NB4 (cell line): Measurements from ENCODE around the gene OSBPL8.
"Not testable (repeated sequence)": the region's sequence is repeated elsewhere in the genome, so short reads cannot be mapped to it uniquely, and the experiment has no call there.

Source experiments
- DNase-seq: peaks from one replicate; pipeline ENCODE4 v3.0.0; 2010; ENCODE audit warnings: low read depth
- H3K4me3 ChIP-seq: one replicate; pipeline ENCODE4 v1.5.1; 2011; ENCODE audit warnings: mild to moderate bottlenecking, low read depth, low read length, moderate library complexity
- MYC ChIP-seq: IDR thresholded peaks from 2 replicates; pipeline ENCODE4 v1.6.1; 2011; ENCODE audit warnings: low read depth, low read length
- POLR2A ChIP-seq: IDR thresholded peaks from 2 replicates; pipeline ENCODE4 v1.6.1; 2011; ENCODE audit warnings: mild to moderate bottlenecking; ENCODE audit not compliant: insufficient read length; ENCODE audit errors: extremely low read depth
- TF ChIP-seq, protein P1 (sequence below): IDR thresholded peaks from 2 replicates; pipeline ENCODE4 v1.6.1; 2011; ENCODE audit warnings: low read depth, low read length
- TF ChIP-seq, protein P2 (sequence below): IDR thresholded peaks from one replicate; pipeline ENCODE4 v1.5.1; 2012; ENCODE audit warnings: low read depth, low read length

The OSBPL8 gene

GRCh38 chr12:76391461-76391860 is 168.1 kb downstream of the OSBPL8 start:
- TF ChIP-seq POLR2A (no peak), MYC (no peak)
- TF ChIP-seq, protein P1, sequence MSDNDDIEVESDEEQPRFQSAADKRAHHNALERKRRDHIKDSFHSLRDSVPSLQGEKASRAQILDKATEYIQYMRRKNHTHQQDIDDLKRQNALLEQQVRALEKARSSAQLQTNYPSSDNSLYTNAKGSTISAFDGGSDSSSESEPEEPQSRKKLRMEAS: no peak
- TF ChIP-seq, protein P2, sequence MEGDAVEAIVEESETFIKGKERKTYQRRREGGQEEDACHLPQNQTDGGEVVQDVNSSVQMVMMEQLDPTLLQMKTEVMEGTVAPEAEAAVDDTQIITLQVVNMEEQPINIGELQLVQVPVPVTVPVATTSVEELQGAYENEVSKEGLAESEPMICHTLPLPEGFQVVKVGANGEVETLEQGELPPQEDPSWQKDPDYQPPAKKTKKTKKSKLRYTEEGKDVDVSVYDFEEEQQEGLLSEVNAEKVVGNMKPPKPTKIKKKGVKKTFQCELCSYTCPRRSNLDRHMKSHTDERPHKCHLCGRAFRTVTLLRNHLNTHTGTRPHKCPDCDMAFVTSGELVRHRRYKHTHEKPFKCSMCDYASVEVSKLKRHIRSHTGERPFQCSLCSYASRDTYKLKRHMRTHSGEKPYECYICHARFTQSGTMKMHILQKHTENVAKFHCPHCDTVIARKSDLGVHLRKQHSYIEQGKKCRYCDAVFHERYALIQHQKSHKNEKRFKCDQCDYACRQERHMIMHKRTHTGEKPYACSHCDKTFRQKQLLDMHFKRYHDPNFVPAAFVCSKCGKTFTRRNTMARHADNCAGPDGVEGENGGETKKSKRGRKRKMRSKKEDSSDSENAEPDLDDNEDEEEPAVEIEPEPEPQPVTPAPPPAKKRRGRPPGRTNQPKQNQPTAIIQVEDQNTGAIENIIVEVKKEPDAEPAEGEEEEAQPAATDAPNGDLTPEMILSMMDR: no peak
- no peak for DNase-seq
- H3K4me3 ChIP-seq: no peak overlapping the region

DNA sequence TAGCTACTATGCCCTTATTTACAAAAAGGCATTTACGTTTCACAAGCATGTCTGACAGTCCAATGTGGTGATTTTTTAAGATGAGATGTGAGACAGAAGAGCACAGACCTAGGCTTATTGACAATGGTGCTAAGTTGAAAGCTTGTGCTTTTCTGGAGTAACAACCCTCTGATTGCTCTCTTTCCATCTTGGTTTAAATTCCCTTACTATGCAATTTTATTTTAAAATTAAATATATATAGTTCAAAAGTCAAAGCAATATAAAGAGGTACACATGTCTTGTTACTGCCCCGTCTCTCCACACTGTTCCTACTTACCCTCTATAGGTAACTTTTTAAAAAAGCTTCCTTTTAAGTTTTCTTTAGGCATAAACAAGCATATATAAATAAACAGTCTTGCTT is 172.0 kb downstream of the OSBPL8 start:
- H3K4me3 ChIP-seq: no peak overlapping the region
- TF ChIP-seq MYC (no peak), POLR2A (no peak)
- TF ChIP-seq, protein P2: no peak
- DNase-seq: no peak

GRCh38 chr12:76384560-76384959 is 175.0 kb downstream of the OSBPL8 start:
- no peak overlapping the region for H3K4me3 ChIP-seq
- no peak for TF ChIP-seq MYC
- TF ChIP-seq, protein P2: no peak
- TF ChIP-seq, protein P1: no peak
- no peak for TF ChIP-seq POLR2A
- DNase-seq: no peak

DNA sequence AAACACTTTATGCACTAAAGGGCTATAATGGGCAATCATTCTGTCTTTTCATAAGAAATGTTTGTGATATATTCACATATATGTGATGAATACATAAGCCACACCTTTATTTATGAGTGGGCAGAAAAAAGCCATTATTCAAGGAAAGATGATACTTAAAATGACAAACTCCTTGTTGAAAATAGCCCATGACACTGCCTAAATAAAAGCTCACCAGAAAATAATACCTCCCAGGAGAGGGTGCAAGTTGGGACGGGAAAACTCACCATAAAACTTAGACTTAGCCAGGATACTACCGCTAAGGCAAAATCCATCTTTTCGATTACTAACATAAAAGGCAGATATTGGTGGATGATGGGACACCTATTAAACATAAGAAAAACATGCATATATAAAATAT is 175.6 kb downstream of the OSBPL8 start:
- TF ChIP-seq POLR2A (no peak), MYC (no peak)
- TF ChIP-seq, protein P1: no peak
- TF ChIP-seq, protein P2: no peak
- no peak overlapping the region for H3K4me3 ChIP-seq
- no peak for DNase-seq

- DNase-seq: no peak
- TF ChIP-seq, protein P1: no peak
- TF ChIP-seq POLR2A (no peak), MYC (no peak)
- TF ChIP-seq, protein P2: no peak
- H3K4me3 ChIP-seq: no peak overlapping the region
Measured at GRCh38 chr12:76379261-76379660, 180.3 kb downstream of the OSBPL8 start.

DNA sequence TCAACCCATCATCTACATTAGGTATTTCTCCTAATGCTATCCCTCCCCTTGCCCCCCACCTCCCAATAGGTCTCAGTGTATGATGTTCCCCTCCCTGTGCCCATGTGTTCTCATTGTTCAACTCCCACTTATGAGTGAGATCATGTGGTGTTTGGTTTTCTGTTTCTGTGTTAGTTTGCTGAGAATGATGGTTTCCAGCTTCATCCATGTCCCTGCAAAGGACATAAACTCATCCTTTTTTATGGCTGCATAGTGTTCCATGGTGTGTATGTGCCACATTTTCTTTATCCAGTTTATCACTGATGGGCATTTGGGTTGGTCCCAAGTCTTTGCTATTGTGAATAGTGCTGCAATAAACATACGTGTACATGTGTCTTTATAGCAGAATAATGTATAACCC is 182.7 kb downstream of the OSBPL8 start:
- H3K4me3 ChIP-seq: not testable (repeated sequence)

More for the DNA sequence above, 182.7 kb downstream of the OSBPL8 start:
- DNase-seq: not testable (repeated sequence)
